Mesothelial cell of epicardium (in vitro differentiated cells): ENCODE data around the gene MTUS2. TPM values are rescaled to one million over a fixed set of nuclear protein-coding genes. Genes with fewer than 3 reads are reported as not detected.

ENCODE experiments used
- DNase-seq, 2 experiments: peaks; one replicate each; pipeline ENCODE4 v3.0.0; 2021; ENCODE audit warnings: low spot score in 2 of 2; ENCODE audit not compliant: unreplicated experiment in 2 of 2
- H3K27ac Mint-ChIP-seq: 2 replicates; pipeline ENCODE4 v1.8.0; 2021; ENCODE audit warnings: mixed read lengths
- H3K27me3 Mint-ChIP-seq: 2 replicates; pipeline ENCODE4 v1.8.0; 2021; ENCODE audit warnings: low read depth, mixed read lengths
- H3K36me3 Mint-ChIP-seq: 2 replicates; pipeline ENCODE4 v1.8.0; 2021; ENCODE audit warnings: mixed read lengths
- H3K4me1 Mint-ChIP-seq: 2 replicates; pipeline ENCODE4 v1.8.0; 2021; ENCODE audit warnings: mixed read lengths
- H3K4me3 Mint-ChIP-seq: 2 replicates; pipeline ENCODE4 v1.8.0; 2021; ENCODE audit warnings: mild to moderate bottlenecking, moderate library complexity, mixed read lengths
- H3K9me3 Mint-ChIP-seq: 2 replicates; pipeline ENCODE4 v1.8.0; 2021; ENCODE audit warnings: mixed read lengths
- total RNA-seq: library from RNA; stranded (reverse); gene quantifications from 3 replicates; pipeline ENCODE4 v1.2.1, GENCODE V29; 2021
- TF ChIP-seq, protein P1 (sequence below): fragments of 200-600 bp; sonication (generic); IDR thresholded peaks from one replicate; pipeline ENCODE4 v1.5.0; 2021; ENCODE audit warnings: antibody characterized with exemption; ENCODE audit not compliant: unreplicated experiment

MTUS2 gene
- total RNA-seq, 1 donor from 2014 or later, result 1.4 TPM

- Mint-ChIP-seq H3K27ac (no peak overlapping the region), H3K27me3 (peaks cover 29% of the 10 kb centered on the region), H3K9me3 (no peaks in the 10 kb centered on the region), H3K4me3 (no peak overlapping the region), H3K4me1 (no peaks in the 10 kb centered on the region), H3K36me3 (no peaks in the 10 kb centered on the region)
- TF ChIP-seq, protein P1, sequence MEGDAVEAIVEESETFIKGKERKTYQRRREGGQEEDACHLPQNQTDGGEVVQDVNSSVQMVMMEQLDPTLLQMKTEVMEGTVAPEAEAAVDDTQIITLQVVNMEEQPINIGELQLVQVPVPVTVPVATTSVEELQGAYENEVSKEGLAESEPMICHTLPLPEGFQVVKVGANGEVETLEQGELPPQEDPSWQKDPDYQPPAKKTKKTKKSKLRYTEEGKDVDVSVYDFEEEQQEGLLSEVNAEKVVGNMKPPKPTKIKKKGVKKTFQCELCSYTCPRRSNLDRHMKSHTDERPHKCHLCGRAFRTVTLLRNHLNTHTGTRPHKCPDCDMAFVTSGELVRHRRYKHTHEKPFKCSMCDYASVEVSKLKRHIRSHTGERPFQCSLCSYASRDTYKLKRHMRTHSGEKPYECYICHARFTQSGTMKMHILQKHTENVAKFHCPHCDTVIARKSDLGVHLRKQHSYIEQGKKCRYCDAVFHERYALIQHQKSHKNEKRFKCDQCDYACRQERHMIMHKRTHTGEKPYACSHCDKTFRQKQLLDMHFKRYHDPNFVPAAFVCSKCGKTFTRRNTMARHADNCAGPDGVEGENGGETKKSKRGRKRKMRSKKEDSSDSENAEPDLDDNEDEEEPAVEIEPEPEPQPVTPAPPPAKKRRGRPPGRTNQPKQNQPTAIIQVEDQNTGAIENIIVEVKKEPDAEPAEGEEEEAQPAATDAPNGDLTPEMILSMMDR, result no peak
- DNase-seq, result no peak
Observed at GRCh38 chr13:28967029-28967915, 147.1 kb downstream of the MTUS2 start.

DNA sequence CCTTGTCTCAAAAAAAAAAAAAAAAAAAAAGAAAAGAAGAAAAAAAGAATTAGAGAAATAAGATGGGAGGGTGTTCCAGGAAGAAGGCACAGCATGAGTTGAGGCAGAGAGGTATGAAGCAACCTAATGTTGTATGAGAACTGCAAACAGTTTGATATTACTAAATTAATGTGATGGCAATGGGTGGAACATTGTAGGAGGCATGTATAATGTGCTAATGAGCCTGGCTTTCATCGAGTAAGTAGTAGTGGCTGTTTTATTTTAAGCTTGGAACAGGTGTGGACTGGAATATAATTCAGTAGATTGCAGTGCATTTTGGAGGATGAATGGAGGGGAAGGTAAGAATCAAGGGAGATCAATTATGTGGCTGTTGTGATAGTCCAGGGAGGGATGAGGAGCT, 156.1 kb downstream of the MTUS2 start:
- DNase-seq, result no peak
- Mint-ChIP-seq H3K27ac (no peak overlapping the region), H3K36me3 (no peaks in the 10 kb centered on the region), H3K4me1 (peaks cover 12% of the 10 kb centered on the region), H3K9me3 (no peaks in the 10 kb centered on the region), H3K4me3 (no peak overlapping the region), H3K27me3 (peaks cover 41% of the 10 kb centered on the region)
- TF ChIP-seq, protein P1, result no peak

GRCh38 chr13:28976636-28977035, 156.5 kb downstream of the MTUS2 start:
- TF ChIP-seq, protein P1, result no peak
- no peak for DNase-seq
- H3K9me3 Mint-ChIP-seq, result no peaks in the 10 kb centered on the region
- H3K27me3 Mint-ChIP-seq, result peaks cover 41% of the 10 kb centered on the region
- peaks cover 12% of the 10 kb centered on the region for H3K4me1 Mint-ChIP-seq
- H3K27ac Mint-ChIP-seq, result no peak overlapping the region
- H3K4me3 Mint-ChIP-seq, result no peak overlapping the region
- H3K36me3 Mint-ChIP-seq, result no peaks in the 10 kb centered on the region

DNA sequence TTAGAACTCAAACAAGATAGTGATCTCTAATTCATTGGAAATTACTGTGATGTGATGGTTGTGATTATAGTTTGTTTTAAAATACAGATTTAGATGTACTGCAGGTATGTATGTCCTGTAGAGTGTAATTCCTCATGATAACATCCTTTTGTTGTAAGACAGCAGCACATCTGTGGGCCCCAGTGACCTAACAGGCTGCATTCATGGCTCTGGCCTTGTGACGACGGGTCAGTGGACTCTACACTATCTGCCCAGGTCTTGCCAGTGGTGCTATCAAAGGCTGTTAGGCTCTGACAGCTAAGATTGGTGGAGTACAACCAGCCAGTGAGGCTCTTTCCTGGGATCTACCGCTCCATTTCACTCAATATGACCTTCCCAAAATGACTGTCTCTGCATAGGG, 158.4 kb downstream of the MTUS2 start:
- Mint-ChIP-seq H3K4me1 (peaks cover 12% of the 10 kb centered on the region), H3K36me3 (no peaks in the 10 kb centered on the region), H3K9me3 (no peaks in the 10 kb centered on the region), H3K27ac (no peak overlapping the region), H3K4me3 (no peak overlapping the region), H3K27me3 (peaks cover 32% of the 10 kb centered on the region)
- no peak for DNase-seq
- TF ChIP-seq, protein P1, result no peak

DNA sequence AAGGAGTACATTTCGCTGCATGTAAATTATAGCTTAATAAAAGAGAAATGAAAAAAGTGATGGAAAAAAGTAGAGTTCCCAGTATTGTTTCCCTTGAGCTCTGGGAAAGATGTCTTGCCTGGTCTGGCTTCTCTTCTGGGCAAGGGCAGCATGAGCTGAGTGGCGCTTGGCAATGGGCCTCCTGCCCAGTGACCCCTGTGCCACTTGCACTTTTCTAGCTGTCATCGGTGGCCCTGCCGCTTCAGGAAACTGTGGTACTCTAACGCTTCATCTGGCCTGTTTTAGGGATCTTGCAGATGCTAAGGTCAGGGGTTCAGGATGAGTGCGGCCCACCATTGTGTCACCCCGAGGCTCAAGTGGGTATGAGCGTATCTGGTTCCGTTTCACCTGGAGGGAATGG, 161.4 kb downstream of the MTUS2 start:
- Mint-ChIP-seq H3K4me1 (peaks cover 13% of the 10 kb centered on the region), H3K4me3 (no peak overlapping the region), H3K36me3 (no peaks in the 10 kb centered on the region), H3K9me3 (no peaks in the 10 kb centered on the region), H3K27me3 (peaks cover 10% of the 10 kb centered on the region), H3K27ac (no peak overlapping the region)
- no peak for DNase-seq
- TF ChIP-seq, protein P1, result no peak
